B cell (primary cell): Measurements from ENCODE around the gene PRAMEF7. TPM values are rescaled to one million over a fixed set of nuclear protein-coding genes. Genes with fewer than 3 reads are reported as not detected.
"Not testable (repeated sequence)": the region's sequence is repeated elsewhere in the genome, so short reads cannot be mapped to it uniquely, and the experiment has no call there.

Source experiments
- ATAC-seq: fragments of 200-7000 bp; cut with Tn5 transposase; one replicate; pipeline ENCODE4 v1.10.0; 2021; ENCODE audit warnings: low read depth, mild to moderate bottlenecking, moderate number of reproducible peaks, moderate library complexity
- CTCF ChIA-PET: fragments of 350-600 bp; sonication (Branson Sonifier 250); formaldehyde crosslinking; loops from one replicate; lab custom pipeline; 2021; ENCODE audit warnings: antibody characterized with exemption, inconsistent platforms; lab: Charles Lee
- POLR2A ChIA-PET: fragments of 350-600 bp; sonication (Branson Sonifier 250); formaldehyde crosslinking; loops from one replicate; lab custom pipeline; 2021; ENCODE audit warnings: antibody characterized with exemption; lab: Charles Lee
- DNase-seq: peaks from one replicate; pipeline ENCODE4 v3.0.0; 2013
- H2AFZ ChIP-seq: 2 replicates; pipeline ENCODE4 v1.6.1; 2012; ENCODE audit warnings: mild to moderate bottlenecking, low read depth, low read length; ENCODE audit not compliant: insufficient read depth, poor library complexity, severe bottlenecking
- H3K27ac ChIP-seq, 2 donors: 1 replicate in 1 of 2; 2 replicates in 1 of 2; pipeline ENCODE4 v1.5.1; 2012 to 2013; ENCODE audit warnings: low read length in 2 of 2, mild to moderate bottlenecking in 2 of 2, moderate library complexity in 1 of 2
- H3K27me3 ChIP-seq, 4 experiments: fragments of 200-600 bp in 1 of 4; sonication (generic) in 1 of 4; replicated peaks in 1 of 4; 1 replicate in 2 of 4; 2 replicates in 2 of 4; pipeline versions ENCODE4 v1.6.1 to v1.7.0; 2013 to 2016; ENCODE audit warnings: low read length in 3 of 4, mild to moderate bottlenecking in 2 of 4, mixed read lengths in 1 of 4, moderate library complexity in 1 of 4; ENCODE audit not compliant: insufficient read depth in 4 of 4, control insufficient read depth in 3 of 4; ENCODE audit errors: control extremely low read depth in 1 of 4
- H3K36me3 ChIP-seq, 2 experiments: replicated peaks in 1 of 2; 1 replicate in 1 of 2; 2 replicates in 1 of 2; pipeline versions ENCODE4 v1.6.1 to v1.7.1; 2013; ENCODE audit warnings: low read length in 1 of 2; ENCODE audit not compliant: insufficient read depth in 2 of 2, control insufficient read depth in 1 of 2; ENCODE audit errors: control extremely low read depth in 1 of 2, extremely low read depth in 1 of 2
- H3K4me1 ChIP-seq, 2 donors: fragments of 200-600 bp in 1 of 2; sonication (generic) in 1 of 2; 1 replicate in 1 of 2; 2 replicates in 1 of 2; pipeline versions ENCODE4 v1.5.1 to v1.6.1; 2013 to 2017; ENCODE audit warnings: low read length in 2 of 2; ENCODE audit not compliant: control insufficient read depth in 2 of 2, insufficient read depth in 2 of 2
- H3K4me2 ChIP-seq: replicated peaks from 2 replicates; pipeline ENCODE3; 2012; ENCODE audit warnings: mild to moderate bottlenecking, low read depth, low read length; ENCODE audit not compliant: poor library complexity, severe bottlenecking
- H3K4me3 ChIP-seq, 5 experiments: fragments of 200-600 bp in 1 of 5; sonication (generic) in 1 of 5; 1 replicate in 3 of 5; 2 replicates in 2 of 5; pipeline versions ENCODE4 v1.5.1 to v1.7.0; 2011 to 2016; ENCODE audit warnings: low read length in 4 of 5, mild to moderate bottlenecking in 4 of 5, low read depth in 2 of 5, control low read depth in 1 of 5, moderate library complexity in 1 of 5; ENCODE audit not compliant: insufficient read depth in 1 of 5; ENCODE audit errors: control extremely low read depth in 1 of 5, extremely low read depth in 1 of 5
- H3K79me2 ChIP-seq: fragments of 200-600 bp; sonication (generic); one replicate; pipeline ENCODE4 v1.6.0; 2016; ENCODE audit warnings: low read length; ENCODE audit not compliant: control insufficient read depth, insufficient read depth
- H3K9ac ChIP-seq: fragments of 200-600 bp; sonication (generic); 2 replicates; pipeline ENCODE4 v1.6.1; 2017; ENCODE audit warnings: mild to moderate bottlenecking, low read length, moderate library complexity
- H3K9me3 ChIP-seq, 3 donors: one replicate each; pipeline versions ENCODE4 v1.6.1 to v1.7.1; 2013; ENCODE audit warnings: low read length in 2 of 3; ENCODE audit not compliant: control insufficient read depth in 2 of 3, insufficient read depth in 1 of 3; ENCODE audit errors: control extremely low read depth in 1 of 3
- H4K20me1 ChIP-seq: 2 replicates; pipeline ENCODE4 v1.6.0; 2012; ENCODE audit warnings: mild to moderate bottlenecking, low read length; ENCODE audit not compliant: insufficient read depth, control insufficient read depth, poor library complexity, severe bottlenecking
- H3K27ac Mint-ChIP-seq: one replicate; pipeline ENCODE4 v1.8.0; 2021; ENCODE audit warnings: mixed read lengths
- H3K27me3 Mint-ChIP-seq: one replicate; pipeline ENCODE4 v1.8.0; 2021; ENCODE audit warnings: mixed read lengths
- H3K4me1 Mint-ChIP-seq: one replicate; pipeline ENCODE4 v1.8.0; 2021; ENCODE audit warnings: mixed read lengths
- H3K4me3 Mint-ChIP-seq: one replicate; pipeline ENCODE4 v1.8.0; 2021; ENCODE audit warnings: mixed read lengths
- H3K9me3 Mint-ChIP-seq: one replicate; pipeline ENCODE4 v1.8.0; 2022; ENCODE audit warnings: mixed read lengths; ENCODE audit not compliant: insufficient read depth
- WGBS: methylation state at CpG from one replicate; pipeline ENCODE4 v1.1.5; 2013; ENCODE audit warnings: missing lambda C conversion rate; ENCODE audit not compliant: insufficient coverage; 5-methylcytosine and 5-hydroxymethylcytosine counted together
- intact Hi-C: fragments of 100-400 bp; cut with micrococcal nuclease; formaldehyde crosslinking; loops from one replicate; pipeline ENCODE4 v1.10.0; 2022
- polyA plus RNA-seq: library from polyadenylated mRNA; depleted of rRNA; stranded (reverse); fragments of >200 nt; gene quantifications from 2 replicates; pipeline ENCODE4 v1.2.3, GENCODE V29; 2012
- small RNA-seq: library from RNA; depleted of rRNA; stranded (forward); fragments of <200 nt; gene quantifications from one replicate; pipeline ENCODE3, GENCODE V24; 2012; ENCODE audit warnings: low replicate concordance, low read depth; ENCODE audit not compliant: insufficient read length
- total RNA-seq, 2 donors: library from RNA; stranded (reverse); fragments of 120-200 nt in 1 of 2; gene quantifications; 1 replicate in 1 of 2; 2 replicates in 1 of 2; pipeline versions ENCODE4 v1.2.3 to v1.2.4, GENCODE V29; 2013 to 2022

Gene PRAMEF7
- total and polyA plus RNA-seq, 2 donors (not counting 1 experiment from before 2014, with no cell fraction given): not detected

DNA sequence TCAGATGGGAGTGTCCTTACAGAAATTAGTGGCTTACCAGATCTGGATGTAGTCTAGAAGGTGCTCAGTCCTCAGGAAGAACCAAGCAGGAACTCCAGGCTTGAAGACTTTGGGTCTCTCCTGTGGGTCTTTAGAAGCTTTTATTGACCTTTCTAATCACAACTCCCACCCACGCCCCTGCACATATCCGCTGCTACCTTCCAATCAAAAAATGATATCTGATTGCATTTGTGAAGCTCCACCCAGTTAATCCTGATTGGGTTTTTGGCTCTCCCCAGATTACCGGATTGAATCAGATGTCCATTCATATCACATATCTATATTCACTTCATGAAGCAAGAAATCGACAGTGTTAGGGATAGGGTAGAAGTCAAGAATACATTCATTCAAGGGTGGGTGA, 31.1 kb downstream of the PRAMEF7 start, which contains the start of gene PRAMEF6:
PRAMEF6 (minus strand) TSS at position 101 of the 400 bp plus-strand sequence. CDS start 5,062 bp downstream, outside the sequence.
- H3K27ac ChIP-seq, H3K79me2 ChIP-seq, H3K9ac ChIP-seq, H3K4me1 ChIP-seq, DNase-seq, H3K9me3 ChIP-seq, POLR2A ChIA-PET, H3K36me3 ChIP-seq, H4K20me1 ChIP-seq, H3K4me1 Mint-ChIP-seq, H3K4me3 ChIP-seq, H2AFZ ChIP-seq, intact Hi-C loops, H3K9me3 Mint-ChIP-seq, H3K27me3 Mint-ChIP-seq, H3K4me2 ChIP-seq, H3K4me3 Mint-ChIP-seq, ATAC-seq, H3K27ac Mint-ChIP-seq, H3K27me3 ChIP-seq, CTCF ChIA-PET: not testable (repeated sequence)
- WGBS: no CpG with 5 or more reads among the region's 4 CpGs

Small RNA genes lying within 50 kb of the gene (small RNA-seq; reads per million reads assigned to genes)
- not detected for gene RNU6-1072P

Other genes with a start within 250 kb of the PRAMEF7 start
- gene AADACL3, start 200.5 kb upstream of the PRAMEF7 start, total RNA-seq: not detected in 2 replicates
- gene AADACL3, start 200.5 kb upstream of the PRAMEF7 start, polyA plus RNA-seq: not detected in 2 replicates
- not detected in 2 replicates for gene CFAP107, start 170.4 kb upstream of the PRAMEF7 start, total RNA-seq
- gene CFAP107, start 170.4 kb upstream of the PRAMEF7 start, polyA plus RNA-seq: not detected in 2 replicates
- not detected in 2 replicates for gene PRAMEF12, start 142.9 kb upstream of the PRAMEF7 start, total RNA-seq
- gene PRAMEF12, start 142.9 kb upstream of the PRAMEF7 start, polyA plus RNA-seq: not detected in 2 replicates
- gene PRAMEF1, start 125.2 kb upstream of the PRAMEF7 start, total RNA-seq: not detected in 2 replicates
- gene PRAMEF1, start 125.2 kb upstream of the PRAMEF7 start, polyA plus RNA-seq: not detected in 2 replicates
- not detected in 2 replicates for gene PRAMEF11, start 85.2 kb upstream of the PRAMEF7 start, total RNA-seq
- gene PRAMEF11, start 85.2 kb upstream of the PRAMEF7 start, polyA plus RNA-seq: not detected in 2 replicates
- gene HNRNPCL1, start 67.9 kb upstream of the PRAMEF7 start, total RNA-seq: not detected in 2 replicates
- not detected in 2 replicates for gene HNRNPCL1, start 67.9 kb upstream of the PRAMEF7 start, polyA plus RNA-seq
- not detected in 2 replicates for gene PRAMEF2, start 59.5 kb upstream of the PRAMEF7 start, total RNA-seq
- gene PRAMEF2, start 59.5 kb upstream of the PRAMEF7 start, polyA plus RNA-seq: not detected in 2 replicates
- gene PRAMEF4, start 30.4 kb upstream of the PRAMEF7 start, total RNA-seq: not detected in 2 replicates
- gene PRAMEF4, start 30.4 kb upstream of the PRAMEF7 start, polyA plus RNA-seq: not detected in 2 replicates
- gene PRAMEF10, start 18.3 kb upstream of the PRAMEF7 start, total RNA-seq: not detected in 2 replicates
- not detected in 2 replicates for gene PRAMEF10, start 18.3 kb upstream of the PRAMEF7 start, polyA plus RNA-seq
- not detected in 2 replicates for gene PRAMEF6, start 31.0 kb downstream of the PRAMEF7 start, total RNA-seq
- gene PRAMEF6, start 31.0 kb downstream of the PRAMEF7 start, polyA plus RNA-seq: not detected in 2 replicates
- not detected in 2 replicates for gene PRAMEF27, start 140.0 kb downstream of the PRAMEF7 start, total RNA-seq
- gene PRAMEF27, start 140.0 kb downstream of the PRAMEF7 start, polyA plus RNA-seq: not detected in 2 replicates
- not detected in 2 replicates for gene HNRNPCL3, start 144.2 kb downstream of the PRAMEF7 start, total RNA-seq
- gene HNRNPCL3, start 144.2 kb downstream of the PRAMEF7 start, polyA plus RNA-seq: not detected in 2 replicates
- not detected in 2 replicates for gene PRAMEF25, start 154.2 kb downstream of the PRAMEF7 start, total RNA-seq
- gene PRAMEF25, start 154.2 kb downstream of the PRAMEF7 start, polyA plus RNA-seq: not detected in 2 replicates
- gene HNRNPCL2, start 200.2 kb downstream of the PRAMEF7 start, total RNA-seq: not detected in 2 replicates
- gene HNRNPCL2, start 200.2 kb downstream of the PRAMEF7 start, polyA plus RNA-seq: not detected in 2 replicates
- gene PRAMEF26, start 239.4 kb downstream of the PRAMEF7 start, total RNA-seq: not detected in 2 replicates
- gene PRAMEF26, start 239.4 kb downstream of the PRAMEF7 start, polyA plus RNA-seq: not detected in 2 replicates
- gene HNRNPCL4, start 249.0 kb downstream of the PRAMEF7 start, total RNA-seq: not detected in 2 replicates
- gene HNRNPCL4, start 249.0 kb downstream of the PRAMEF7 start, polyA plus RNA-seq: not detected in 2 replicates